HG03558 (cell line): ENCODE results near the gene EFR3B.

Source experiments
- ATAC-seq: cut with Tn5 transposase; IDR thresholded peaks from one replicate; pipeline ENCODE4 v1.9.1; 2021; ENCODE audit warnings: moderate number of reproducible peaks; ENCODE audit not compliant: unreplicated experiment; ENCODE audit errors: extremely low read depth

The EFR3B gene

GRCh38 chr2:25169073-25169470 lies 127.2 kb downstream of the EFR3B start:
- no peak for ATAC-seq

GRCh38 chr2:25170888-25171287 lies 129.0 kb downstream of the EFR3B start:
- no peak for ATAC-seq

- no peak for ATAC-seq
Observed at GRCh38 chr2:25173719-25174118, 131.8 kb downstream of the EFR3B start.

GRCh38 chr2:25174192-25174861 lies 132.5 kb downstream of the EFR3B start:
- no peak for ATAC-seq

GRCh38 chr2:25176138-25176537 lies 134.3 kb downstream of the EFR3B start:
- ATAC-seq = no peak

- ATAC-seq = no peak
Observed at GRCh38 chr2:25176541-25177181, 134.8 kb downstream of the EFR3B start.

GRCh38 chr2:25177211-25177611 lies 135.3 kb downstream of the EFR3B start:
- ATAC-seq = no peak

- ATAC-seq = no peak
Observed at GRCh38 chr2:25178976-25179375, 137.1 kb downstream of the EFR3B start.

GRCh38 chr2:25184254-25184653 lies 142.4 kb downstream of the EFR3B start:
- no peak for ATAC-seq

GRCh38 chr2:25187729-25188350 lies 146.0 kb downstream of the EFR3B start:
- no peak for ATAC-seq

- no peak for ATAC-seq
Observed at GRCh38 chr2:25188405-25188804, 146.5 kb downstream of the EFR3B start.

GRCh38 chr2:25190536-25190935 lies 148.7 kb downstream of the EFR3B start:
- no peak for ATAC-seq

GRCh38 chr2:25194576-25195122 lies 152.8 kb downstream of the EFR3B start:
- no peak for ATAC-seq

GRCh38 chr2:25197336-25198208 lies 155.7 kb downstream of the EFR3B start:
- no peak for ATAC-seq

GRCh38 chr2:25198209-25198525 lies 156.3 kb downstream of the EFR3B start:
- ATAC-seq = no peak

- no peak for ATAC-seq
Observed at GRCh38 chr2:25198576-25198975, 156.7 kb downstream of the EFR3B start.

GRCh38 chr2:25201265-25201664 lies 159.4 kb downstream of the EFR3B start:
- ATAC-seq = no peak

GRCh38 chr2:25201794-25202193 lies 159.9 kb downstream of the EFR3B start:
- no peak for ATAC-seq

GRCh38 chr2:25202275-25202674 lies 160.4 kb downstream of the EFR3B start:
- ATAC-seq = no peak

GRCh38 chr2:25204190-25204838 lies 162.4 kb downstream of the EFR3B start:
- ATAC-seq = no peak
